HG02798 (cell line): Measurements from ENCODE around the gene ADIPOR2.
"Not testable (repeated sequence)": the region's sequence is repeated elsewhere in the genome, so short reads cannot be mapped to it uniquely, and the experiment has no call there.

Source experiments
- ATAC-seq: cut with Tn5 transposase; IDR thresholded peaks from one replicate; pipeline ENCODE4 v1.9.1; 2021; ENCODE audit warnings: mild to moderate bottlenecking; ENCODE audit not compliant: unreplicated experiment, poor library complexity

The ADIPOR2 gene

GRCh38 chr12:1702713-1703112 is 11.8 kb downstream of the ADIPOR2 start:
- no peak for ATAC-seq

DNA sequence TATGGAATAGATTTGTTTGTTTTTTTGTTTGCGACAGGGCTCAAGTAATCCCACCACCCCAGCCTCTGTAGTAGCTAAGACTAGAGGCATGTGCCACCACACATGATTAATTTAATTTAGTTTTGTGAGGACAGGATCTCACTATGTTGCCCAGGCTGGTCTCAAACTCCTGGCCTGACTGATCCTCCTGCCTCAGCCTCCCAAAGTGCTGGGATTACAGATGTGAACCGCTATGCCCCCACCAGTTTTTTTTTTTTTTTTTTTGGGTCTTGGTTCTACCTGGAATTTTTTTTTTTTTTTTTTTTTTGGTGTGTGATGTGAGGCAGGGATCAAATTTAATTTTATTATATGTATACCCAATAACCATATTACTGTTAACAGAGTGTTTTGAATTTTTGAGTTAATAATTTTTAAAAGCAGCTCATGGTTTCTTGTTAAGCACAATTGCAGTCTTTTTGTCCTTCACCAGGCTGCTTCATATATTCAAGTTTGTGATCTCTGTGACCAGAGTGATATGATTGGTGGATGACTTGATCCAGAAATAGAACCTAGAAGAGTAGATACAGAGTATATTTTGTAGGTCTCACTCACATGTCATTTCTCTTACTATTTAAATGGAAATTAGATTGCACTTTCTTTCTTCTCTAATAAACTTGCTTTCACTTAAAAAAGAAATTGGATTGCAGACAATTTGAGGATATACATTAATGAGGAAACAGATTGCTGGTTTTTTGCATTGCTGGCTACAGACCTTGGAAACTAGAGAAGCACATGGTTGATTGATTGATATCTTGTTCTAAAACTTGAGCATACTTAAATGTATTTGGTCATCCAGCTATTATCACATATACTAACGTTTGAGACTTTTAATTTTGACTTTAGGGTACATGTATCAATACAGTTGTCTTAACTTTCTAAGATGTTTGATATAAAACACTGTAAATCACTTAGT is 13.2 kb downstream of the ADIPOR2 start:
- ATAC-seq, result no peak

DNA sequence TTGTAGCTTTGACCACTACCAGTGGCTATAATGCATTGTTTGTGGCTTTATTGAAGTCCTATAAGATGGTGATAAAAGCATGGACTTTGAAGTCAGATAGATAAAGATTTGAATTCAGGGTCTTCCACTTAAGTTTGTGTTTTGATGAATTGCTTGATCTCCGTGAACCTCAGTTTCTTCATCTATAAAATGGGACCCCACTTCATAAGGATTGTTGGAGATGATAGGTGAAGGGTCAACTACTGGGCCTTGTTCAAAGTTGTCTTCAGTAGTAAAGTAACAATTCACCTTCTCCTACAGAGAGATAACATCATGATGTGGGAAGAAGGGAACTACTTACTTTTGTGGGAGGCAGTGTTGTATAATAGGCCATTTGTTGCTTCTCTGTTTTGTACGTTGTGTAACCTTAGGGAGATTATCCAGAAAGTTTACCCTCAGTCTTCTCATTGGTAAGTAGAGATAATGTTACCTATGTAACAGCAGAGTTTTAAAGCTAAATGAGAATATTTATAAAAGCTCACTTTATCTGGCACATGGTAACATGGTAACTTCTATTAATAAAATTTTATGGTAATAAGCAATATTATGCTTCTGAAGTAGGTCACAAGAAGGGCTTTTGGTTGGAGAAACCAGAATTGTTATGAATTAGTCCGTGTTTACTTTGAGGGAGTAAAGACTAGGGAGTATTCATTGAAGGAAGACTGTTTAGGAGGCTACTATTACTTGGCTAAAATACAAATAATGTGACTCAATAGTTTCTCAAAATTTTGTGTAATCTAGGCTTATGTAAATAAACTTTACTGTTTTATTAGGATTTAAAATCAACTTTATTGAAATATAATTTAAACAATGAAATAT is 15.1 kb downstream of the ADIPOR2 start:
- no peak for ATAC-seq

- no peak for ATAC-seq
These were observed 15.7 kb downstream of the ADIPOR2 start for GRCh38 chr12:1706632-1706980.

- ATAC-seq, result no peak
These were observed 16.2 kb downstream of the ADIPOR2 start for GRCh38 chr12:1707051-1707450.

- not testable (repeated sequence) for ATAC-seq
These were observed 19.1 kb downstream of the ADIPOR2 start for GRCh38 chr12:1709968-1710367.

DNA sequence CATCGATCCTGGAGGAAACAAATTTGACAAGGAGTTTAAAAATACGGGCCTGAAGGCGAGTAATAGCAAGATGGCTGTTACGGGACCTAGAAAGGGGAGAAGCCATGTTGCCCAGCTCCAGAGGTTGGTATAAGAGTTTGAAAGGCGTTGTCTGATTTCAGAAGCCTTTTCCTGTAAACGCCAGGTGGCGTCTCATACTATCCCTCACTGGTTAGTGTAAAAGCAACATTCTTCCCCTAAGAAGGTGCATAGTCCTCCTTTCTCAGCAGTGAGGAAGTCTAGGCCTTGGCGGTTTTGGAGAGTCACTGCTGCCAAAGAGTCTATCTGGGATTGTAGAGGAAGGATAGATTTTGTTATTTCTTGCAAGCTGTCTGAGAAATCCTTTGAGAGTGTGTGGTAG is 20.0 kb downstream of the ADIPOR2 start:
- ATAC-seq, result not testable (repeated sequence)

GRCh38 chr12:1711536-1712211 is 20.8 kb downstream of the ADIPOR2 start:
- ATAC-seq, result not testable (repeated sequence)

DNA sequence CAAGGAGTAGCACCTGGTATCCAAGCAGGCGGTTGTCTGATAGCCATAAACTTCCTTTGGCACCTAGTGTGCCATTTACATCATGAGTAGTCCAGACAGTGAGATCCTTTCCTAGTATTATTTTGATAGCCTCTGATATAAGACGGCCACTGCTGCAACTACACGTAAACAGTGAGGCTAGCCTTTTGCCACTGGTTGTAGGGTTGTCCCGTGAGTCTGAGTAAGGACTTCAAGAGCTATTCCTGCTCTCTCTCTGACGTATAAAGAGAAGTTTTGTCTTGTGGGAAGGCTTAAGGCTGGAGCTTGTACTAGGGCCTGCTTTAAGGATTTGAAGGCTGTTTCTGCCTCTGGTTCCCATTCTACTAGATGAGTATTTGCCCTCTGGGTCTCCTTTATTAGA is 21.4 kb downstream of the ADIPOR2 start:
- not testable (repeated sequence) for ATAC-seq

- not testable (repeated sequence) for ATAC-seq
These were observed 22.0 kb downstream of the ADIPOR2 start for GRCh38 chr12:1712852-1713251.

DNA sequence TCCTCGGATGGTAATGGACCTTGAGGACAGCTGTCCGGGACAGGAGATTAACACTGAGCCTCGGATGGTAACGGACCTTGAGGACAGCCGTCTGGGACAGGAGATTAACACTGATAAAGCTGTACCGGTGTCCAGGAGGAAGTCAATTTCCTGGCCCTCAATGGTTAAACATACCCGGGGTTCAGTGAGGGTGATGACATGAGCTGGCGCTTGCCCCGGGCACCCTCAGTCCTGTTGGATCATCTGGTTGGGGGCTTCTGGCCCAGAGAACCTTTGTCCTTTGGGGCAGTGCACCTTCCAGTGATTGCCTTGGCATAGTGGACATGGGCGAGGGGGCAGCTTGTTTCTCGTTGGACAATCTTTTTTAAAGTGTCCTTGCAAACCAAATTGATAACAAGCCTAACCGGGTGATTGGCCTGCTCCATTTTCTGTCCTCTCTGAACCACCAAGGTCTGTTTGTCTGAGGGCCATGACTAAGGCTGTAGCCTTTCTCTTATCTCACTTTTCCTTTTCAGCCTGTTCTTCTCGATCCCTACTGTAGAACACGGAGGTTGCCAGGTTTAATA is 23.0 kb downstream of the ADIPOR2 start:
- ATAC-seq, result not testable (repeated sequence)

GRCh38 chr12:1715459-1715858 is 24.6 kb downstream of the ADIPOR2 start:
- ATAC-seq, result not testable (repeated sequence)

- ATAC-seq, result no peak
These were observed 25.5 kb downstream of the ADIPOR2 start for GRCh38 chr12:1716215-1716862.

GRCh38 chr12:1716911-1717310 is 26.0 kb downstream of the ADIPOR2 start:
- ATAC-seq, result no peak

DNA sequence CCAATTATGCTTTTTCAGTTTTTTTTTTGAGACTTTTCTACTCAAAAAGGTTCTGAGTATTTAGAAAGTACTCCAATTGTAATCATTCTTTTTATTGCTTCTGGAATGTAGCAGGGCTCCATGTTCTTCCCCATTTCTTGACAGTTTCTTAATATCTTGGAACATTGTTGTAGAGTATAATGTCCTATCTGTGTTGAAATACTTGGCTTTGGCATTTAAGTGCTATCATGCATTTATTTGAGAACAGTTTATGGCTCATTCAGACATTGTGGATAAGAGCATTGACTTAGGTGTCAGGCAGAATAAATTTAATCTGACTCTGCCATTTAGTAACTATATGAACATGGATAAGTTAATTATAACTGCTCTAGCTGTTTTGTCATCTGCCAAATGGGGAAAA is 28.3 kb downstream of the ADIPOR2 start:
- no peak for ATAC-seq

DNA sequence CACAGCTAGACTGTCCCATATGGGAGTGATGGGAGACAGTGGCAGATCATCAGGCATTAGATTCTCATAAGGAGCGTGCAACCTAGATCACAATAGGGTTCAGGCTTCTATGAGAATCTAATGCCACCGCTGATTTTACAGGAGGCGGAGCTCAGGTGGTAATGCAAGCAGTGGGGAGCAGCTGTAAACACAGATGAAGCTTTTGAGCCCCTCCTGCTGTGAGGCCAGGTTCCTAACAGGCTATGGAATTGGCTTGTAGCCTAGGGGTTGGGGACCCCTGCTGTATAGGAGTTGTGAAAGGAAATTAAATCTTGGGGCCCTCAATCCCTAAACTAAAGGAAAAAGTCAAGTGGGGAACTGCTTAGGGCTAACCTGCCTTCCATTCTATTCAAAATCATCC is 29.6 kb downstream of the ADIPOR2 start:
- ATAC-seq, result no peak

- ATAC-seq, result no peak
These were observed 32.9 kb downstream of the ADIPOR2 start for GRCh38 chr12:1723721-1724120.

DNA sequence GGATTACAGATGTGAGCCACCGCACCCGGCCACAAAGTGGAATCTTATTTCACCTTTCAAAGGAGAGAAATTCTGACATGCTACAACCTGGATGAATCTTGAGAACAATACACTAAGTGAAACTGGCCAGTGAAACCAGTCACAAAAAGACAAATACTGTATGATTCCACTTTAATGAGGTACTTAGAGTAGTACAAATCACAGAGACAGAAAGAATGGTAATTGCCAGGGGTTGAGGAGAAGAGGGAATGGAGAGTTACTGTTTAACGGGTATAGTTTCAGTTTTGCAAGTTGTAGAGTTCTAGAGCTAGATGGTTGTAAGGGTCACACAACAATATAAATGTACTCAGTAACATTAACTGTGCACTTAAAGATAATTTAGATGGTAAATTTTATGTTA is 33.4 kb downstream of the ADIPOR2 start:
- no peak for ATAC-seq

- ATAC-seq, result no peak
These were observed 35.9 kb downstream of the ADIPOR2 start for GRCh38 chr12:1726753-1727152.

GRCh38 chr12:1728824-1729223 is 38.0 kb downstream of the ADIPOR2 start:
- no peak for ATAC-seq
